Activated T-helper 1 cell treated with anti-CD3 and anti-CD28 coated beads, Interleukin-2, amount 50 U/mL, for 16 hours (primary cell): Measurements from ENCODE around the gene CDCA4.
"Not testable (repeated sequence)": the region's sequence is repeated elsewhere in the genome, so short reads cannot be mapped to it uniquely, and the experiment has no call there.

Experiments
- DNase-seq, 2 donors: peaks; one replicate each; pipeline ENCODE4 v3.0.0-alpha.2; 2020; ENCODE audit warnings: low read depth in 1 of 2, low spot score in 1 of 2

Gene CDCA4

GRCh38 chr14:105058521-105059034, 37.7 kb upstream of the CDCA4 start:
- no peak for DNase-seq

DNA sequence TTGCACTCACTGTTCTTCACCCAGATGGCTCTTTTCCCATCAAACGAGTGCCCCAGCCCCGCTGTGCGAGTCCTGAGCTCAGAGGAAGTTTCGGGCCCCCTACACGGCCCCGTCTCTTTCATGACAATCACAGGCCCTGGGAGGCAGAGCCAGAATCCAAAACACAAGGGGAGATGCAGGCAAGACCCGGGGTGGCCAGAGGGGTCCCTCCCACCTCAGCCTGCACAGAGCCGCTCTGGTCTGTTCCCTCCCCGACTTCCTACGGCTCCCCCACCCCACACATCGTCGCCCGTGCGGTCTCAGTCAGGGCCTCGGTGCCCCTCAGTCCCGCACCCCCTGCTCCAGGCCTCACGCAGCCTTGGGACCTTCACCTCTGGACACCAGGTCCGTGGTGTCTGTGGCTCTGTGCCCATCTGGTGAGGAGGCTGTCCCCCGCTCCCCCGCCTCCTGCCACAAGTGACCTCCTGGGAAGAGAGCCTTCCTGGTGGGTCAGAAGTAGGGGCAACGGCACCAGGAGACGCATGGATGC, 35.5 kb upstream of the CDCA4 start:
- no peak for DNase-seq

DNA sequence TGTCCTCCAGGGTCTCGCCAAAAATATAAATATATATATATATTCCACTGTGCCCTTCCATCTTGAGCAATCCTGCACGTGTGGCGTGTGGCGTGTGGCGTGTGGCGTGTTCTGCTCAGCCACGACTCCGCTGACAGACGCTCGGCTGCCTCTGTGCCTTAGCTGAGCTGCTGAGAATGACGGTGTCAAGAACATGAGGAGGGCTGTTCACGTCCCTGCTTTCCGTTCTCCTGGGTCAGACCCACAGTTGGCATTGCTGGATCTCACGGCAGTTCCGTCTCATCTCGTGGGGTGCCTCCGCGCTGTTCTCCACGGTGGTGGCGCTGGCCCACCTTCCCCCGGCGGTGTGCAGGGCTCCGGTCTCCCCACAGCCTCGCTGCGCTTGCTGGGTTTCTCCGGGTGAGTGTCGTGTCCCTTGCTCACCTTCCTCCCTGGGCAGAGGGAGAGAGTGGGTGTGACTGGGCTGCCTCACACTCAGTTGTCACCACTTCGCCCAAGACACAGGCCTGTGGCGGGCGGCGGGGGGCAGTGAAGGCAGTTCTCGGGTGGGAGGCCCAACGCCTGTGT, 34.9 kb upstream of the CDCA4 start:
- DNase-seq, result no peak

DNA sequence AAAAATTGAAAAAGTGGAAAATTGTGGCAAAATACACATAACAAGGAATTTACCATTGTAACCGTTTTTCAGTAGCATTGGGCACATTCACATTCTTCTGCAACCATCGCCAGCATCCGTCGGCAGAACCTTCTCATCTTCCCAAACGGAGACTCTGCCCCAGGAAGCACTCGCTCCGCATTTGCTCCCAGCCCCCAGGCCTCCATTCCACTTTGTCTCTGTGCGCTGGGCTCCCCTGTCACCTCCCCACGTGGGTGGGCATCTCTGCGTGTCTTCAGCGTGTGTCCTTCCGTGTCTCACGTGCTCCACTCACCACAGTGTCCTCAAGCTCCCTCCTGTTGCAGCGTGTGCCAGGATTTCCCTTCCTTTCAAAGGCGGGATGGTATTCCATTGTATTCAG, 34.5 kb upstream of the CDCA4 start:
- DNase-seq, result no peak

DNA sequence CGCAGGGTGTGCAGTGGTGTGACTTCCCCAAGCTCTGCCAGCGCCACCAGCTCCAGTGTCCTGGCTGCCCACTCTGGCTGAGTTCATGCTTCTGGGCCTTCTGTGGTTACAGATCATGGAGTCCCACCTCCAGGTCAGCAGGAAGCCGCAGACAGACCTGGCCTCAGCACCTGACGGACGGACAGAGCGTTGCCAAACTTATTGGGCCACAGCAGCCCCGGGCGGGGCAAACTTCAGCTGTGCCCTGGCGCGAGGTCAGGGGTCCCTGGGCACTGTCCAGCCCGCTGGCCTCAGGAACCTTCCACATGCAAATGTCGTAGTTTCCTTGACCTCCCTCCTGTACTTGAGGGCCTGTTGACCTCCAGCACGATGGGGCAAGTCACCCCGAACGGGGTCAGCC, 33.1 kb upstream of the CDCA4 start:
- no peak for DNase-seq

GRCh38 chr14:105053421-105053820, 32.5 kb upstream of the CDCA4 start:
- DNase-seq, result no peak

DNA sequence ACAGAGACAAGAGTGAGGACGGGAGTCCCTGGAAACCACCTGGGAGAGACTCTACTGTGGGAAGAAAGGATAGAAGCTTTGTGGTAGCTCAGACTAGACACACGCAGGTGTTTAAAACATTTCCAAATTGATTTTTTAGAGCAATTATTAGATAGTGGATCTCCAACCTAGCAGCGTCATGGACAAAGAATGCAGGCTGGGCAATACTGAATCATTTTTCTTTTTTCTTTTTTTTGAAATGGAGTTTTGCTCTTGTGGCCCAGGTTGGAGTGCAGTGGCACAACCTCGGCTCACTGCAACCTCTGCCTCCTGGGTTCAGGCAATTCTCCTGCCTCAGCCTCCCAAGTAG, 31.2 kb upstream of the CDCA4 start:
- DNase-seq, result no peak

DNA sequence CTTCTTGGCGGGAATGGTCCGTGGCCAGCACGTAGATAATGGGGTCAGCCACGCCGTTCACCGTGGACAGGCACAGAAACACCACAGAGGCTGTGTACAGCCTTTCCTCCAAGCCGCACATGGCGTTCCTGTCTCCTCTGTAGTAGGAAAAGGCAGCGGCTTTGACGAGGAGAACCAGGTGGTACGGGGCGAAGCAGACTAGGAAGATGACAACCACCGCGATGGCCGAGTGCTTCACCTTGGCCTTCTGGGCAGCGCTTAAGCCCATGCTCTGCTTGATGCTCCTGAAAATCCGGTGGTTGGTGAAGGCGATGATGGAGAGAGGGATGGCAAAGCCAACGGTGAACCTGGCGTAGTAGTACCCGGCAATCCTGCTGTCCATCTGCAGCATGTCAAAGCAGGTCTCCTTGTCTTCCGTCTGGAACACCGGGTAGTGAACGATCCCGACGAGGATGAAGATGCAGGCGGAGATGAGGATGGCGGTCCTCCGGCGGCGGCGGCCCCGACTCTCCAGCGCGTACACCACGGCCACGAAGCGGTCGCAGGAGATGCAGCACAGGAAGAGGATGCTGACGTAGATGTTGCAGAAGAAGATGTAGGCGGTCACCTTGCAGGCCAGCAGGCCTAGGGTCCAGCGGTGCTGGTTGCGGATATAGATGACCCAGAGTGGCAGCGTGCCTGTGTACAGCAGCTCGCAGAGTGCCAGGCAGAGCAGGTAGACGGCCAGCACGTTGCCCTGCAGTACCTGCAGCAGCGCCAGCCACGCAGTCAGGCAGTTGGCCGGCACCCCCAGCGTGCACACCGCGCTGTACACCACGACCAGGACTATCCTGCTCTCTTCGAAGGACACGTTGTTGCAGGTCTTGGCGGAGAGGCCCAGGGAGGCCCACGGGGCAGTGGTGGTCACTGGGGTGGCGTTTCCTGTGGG, 30.6 kb upstream of the CDCA4 start:
- DNase-seq, result no peak

- DNase-seq, result no peak
These were observed 29.6 kb upstream of the CDCA4 start for GRCh38 chr14:105050551-105050897.

DNA sequence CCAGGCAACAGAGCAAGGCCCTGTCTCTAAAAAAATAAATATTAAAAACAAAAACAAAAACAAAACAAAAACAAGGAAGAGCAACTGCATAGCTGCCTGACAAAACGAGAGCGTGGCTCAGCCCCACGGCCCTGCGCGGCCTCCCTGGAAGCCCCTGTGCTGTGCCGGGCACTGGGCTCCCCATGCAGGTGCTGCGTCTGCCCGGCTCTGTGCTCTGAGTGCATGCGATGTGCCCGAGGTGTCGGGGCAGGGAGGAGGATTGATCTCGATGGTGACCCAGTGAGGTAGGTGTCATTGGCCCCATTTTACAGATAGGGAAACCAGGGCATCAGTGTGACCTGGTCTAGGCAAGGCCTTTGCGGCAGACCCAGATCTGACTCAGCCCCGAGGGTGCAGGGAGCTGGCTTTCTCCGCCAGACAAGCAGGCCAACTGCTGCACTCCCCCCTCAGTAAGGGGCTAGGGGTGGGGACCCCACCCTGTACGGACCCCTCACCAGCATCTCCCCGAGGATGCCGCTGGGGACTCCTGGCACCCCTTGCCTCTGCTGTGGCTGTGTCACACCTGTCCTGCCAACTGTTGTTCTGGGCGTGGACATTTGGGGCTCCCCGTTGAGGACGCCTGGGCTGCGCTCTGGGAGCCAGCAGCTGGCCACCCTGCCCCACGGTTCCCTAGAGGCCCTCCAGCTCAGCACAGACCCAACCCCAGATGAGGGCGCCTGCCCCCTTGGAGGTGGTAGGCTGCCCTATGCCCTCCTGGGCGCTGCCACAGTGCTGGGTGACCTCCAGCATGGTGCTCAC, 29.1 kb upstream of the CDCA4 start:
- no peak for DNase-seq

GRCh38 chr14:105047283-105048016, 26.6 kb upstream of the CDCA4 start:
- no peak for DNase-seq

- DNase-seq, result no peak
These were observed 26.0 kb upstream of the CDCA4 start for GRCh38 chr14:105046891-105047282.

GRCh38 chr14:105045710-105046326, 24.9 kb upstream of the CDCA4 start:
- DNase-seq, result peak; percentile 86 to 91

DNA sequence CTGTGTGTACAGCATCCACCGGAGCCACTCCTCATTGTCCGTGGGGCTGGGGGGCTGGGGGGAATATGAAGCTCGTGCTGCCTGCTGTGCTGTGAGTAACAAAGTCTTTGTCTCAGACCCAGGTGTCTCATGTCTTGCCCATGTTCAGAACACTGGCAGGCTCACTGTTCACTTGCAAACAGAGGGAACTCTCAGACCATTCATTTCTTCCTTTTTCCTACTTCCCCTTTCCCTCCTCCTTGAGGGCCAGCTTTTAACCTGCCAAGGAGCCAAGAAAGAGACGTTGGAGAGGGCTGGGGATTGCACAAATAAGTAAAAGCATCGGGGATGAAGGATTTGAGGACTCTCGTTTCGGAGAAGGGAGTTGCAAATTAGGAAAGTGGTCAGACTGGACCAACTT, 22.8 kb upstream of the CDCA4 start:
- DNase-seq, result no peak

- DNase-seq, result no peak
These were observed 21.9 kb upstream of the CDCA4 start for GRCh38 chr14:105042813-105043212.

GRCh38 chr14:105041841-105042765, 21.2 kb upstream of the CDCA4 start:
- DNase-seq, result no peak

DNA sequence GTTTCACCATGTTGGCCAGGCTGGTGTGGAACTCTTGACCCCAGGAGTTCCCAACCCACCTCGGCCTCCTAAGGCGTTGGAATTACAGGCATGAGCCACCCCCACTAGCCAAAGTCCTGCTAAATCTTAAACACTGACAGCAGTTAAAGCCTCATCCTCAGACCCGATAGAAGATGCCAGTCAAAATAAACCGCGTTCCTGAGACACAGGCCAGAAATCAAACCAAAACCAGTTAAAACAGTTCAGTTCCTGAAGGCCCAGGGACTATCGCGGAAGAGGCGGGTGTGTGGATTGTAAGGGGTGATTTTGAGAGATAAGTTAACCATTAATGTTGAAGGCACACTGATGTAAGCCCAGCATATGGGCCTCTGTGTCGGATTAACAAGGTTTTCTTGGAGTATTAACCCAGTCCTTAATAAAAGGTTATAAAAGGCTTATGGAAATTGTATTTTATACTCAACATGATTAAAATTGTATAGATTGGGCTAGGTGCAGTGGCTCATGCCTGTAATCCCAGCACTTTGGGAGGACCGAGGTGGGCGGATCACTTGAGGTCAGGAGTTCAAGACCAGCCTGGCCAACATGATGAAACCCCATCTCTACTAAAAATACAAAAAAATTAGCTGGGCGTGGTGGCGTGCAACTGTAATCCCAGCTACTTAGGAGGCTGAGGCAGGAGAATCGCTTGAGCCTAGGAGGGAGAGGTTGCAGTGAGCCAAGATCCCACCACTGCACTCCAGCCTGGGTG, 18.7 kb upstream of the CDCA4 start:
- no peak for DNase-seq

DNA sequence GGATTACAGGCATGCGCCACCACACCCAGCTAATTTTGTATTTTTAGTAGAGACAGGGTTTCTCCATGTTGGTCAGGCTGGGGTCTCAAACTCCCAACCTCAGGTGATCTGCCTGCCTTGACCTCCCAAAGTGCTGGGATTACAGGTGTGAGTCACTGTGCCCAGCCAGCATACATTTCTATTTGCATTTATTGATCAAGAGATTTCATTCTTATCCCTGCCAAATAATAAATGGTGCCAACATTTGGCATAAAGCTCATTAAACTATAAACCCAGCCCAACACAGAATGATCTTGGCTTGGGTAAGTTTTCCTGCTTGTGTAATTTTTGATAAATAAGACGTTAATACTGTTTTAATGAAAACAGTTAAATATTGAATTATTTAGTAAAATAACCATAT, 14.7 kb upstream of the CDCA4 start:
- DNase-seq, result not testable (repeated sequence)
